Thymus (tissue), 11 donors: ENCODE data around the gene RAD18. TPM values are rescaled to one million over a fixed set of nuclear protein-coding genes. Genes with fewer than 3 reads are reported as not detected.

Experiments
- DNase-seq, 9 donors: peaks; one replicate each; pipeline ENCODE4 v3.0.0-alpha.2; 2013; ENCODE audit warnings: low spot score in 9 of 9, low read depth in 6 of 9, missing footprints in 1 of 9
- H3K27ac ChIP-seq, 2 donors: one replicate each; pipeline ENCODE4 v1.5.1; 2013; ENCODE audit warnings: control low read depth in 1 of 2, low read depth in 1 of 2, low read length in 1 of 2, mild to moderate bottlenecking in 1 of 2, moderate library complexity in 1 of 2
- H3K27me3 ChIP-seq, 2 donors: one replicate each; pipeline ENCODE4 v1.5.1; 2013; ENCODE audit warnings: low read length in 1 of 2; ENCODE audit not compliant: control insufficient read depth in 2 of 2, insufficient read depth in 1 of 2
- H3K36me3 ChIP-seq, 2 donors: one replicate each; pipeline ENCODE4 v1.5.1; 2013; ENCODE audit warnings: low read length in 1 of 2, mild to moderate bottlenecking in 1 of 2, moderate library complexity in 1 of 2; ENCODE audit not compliant: control insufficient read depth in 2 of 2, insufficient read depth in 2 of 2
- H3K4me1 ChIP-seq, 2 donors: one replicate each; pipeline ENCODE4 v1.5.1; 2013; ENCODE audit warnings: low read length in 2 of 2; ENCODE audit not compliant: control insufficient read depth in 2 of 2, insufficient read depth in 2 of 2
- H3K4me3 ChIP-seq, 2 donors: one replicate each; pipeline ENCODE4 v1.5.1; 2013; ENCODE audit warnings: low read length in 2 of 2, control low read depth in 1 of 2, mild to moderate bottlenecking in 1 of 2
- H3K9me3 ChIP-seq, 2 donors: one replicate each; pipeline ENCODE4 v1.5.1; 2013; ENCODE audit warnings: low read length in 1 of 2, mild to moderate bottlenecking in 1 of 2; ENCODE audit not compliant: control insufficient read depth in 2 of 2, insufficient read depth in 1 of 2
- WGBS: extraction: QIAGEN DNeasy Blood & Tissue Kit; methylation state at CpG from one replicate; pipeline ENCODE4 v1.1.7; 2013; 5-methylcytosine and 5-hydroxymethylcytosine counted together
- polyA plus RNA-seq: library from polyadenylated mRNA; stranded (reverse); fragments of 200-250 nt; gene quantifications from one replicate; pipeline ENCODE4 v1.2.3, GENCODE V29; 2013
- total RNA-seq: library from RNA; stranded (reverse); fragments of 120-200 nt; gene quantifications from one replicate; pipeline ENCODE4 v1.2.4, GENCODE V29; 2013
- donor health status: healthy.

Gene RAD18
- total and polyA plus RNA-seq, 2 donors = 4.0 to 14.5 TPM

GRCh38 chr3:8997151-8997550 is 33.9 kb upstream of the RAD18 start:
- Histone ChIP-seq H3K4me3 (no peak overlapping the region), H3K27ac (no peak overlapping the region)
- WGBS = 97% methylated on average over 3 of the region's 3 CpGs

DNA sequence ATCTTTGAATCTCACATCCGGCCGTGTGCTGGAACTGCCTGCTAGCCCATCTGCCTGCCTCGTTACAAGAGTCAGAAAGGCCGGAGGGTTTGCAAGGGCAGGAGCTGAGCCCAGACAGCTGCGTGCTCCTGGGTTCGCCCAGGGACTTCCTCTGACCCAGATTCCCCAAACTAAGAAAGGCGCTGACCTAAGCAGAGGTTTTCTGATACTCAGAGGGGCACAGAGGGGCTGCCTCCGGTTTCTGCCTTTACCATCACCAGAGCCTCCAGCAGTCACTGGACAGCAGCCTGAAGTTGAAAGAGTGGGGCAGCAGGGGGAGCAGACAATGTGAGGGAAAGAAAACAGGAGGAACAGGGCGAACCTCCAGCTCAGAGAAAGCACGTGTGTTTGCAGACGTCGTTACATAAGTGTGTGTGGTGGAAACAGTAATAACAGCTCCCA is 33.4 kb upstream of the RAD18 start:
- H3K27me3 ChIP-seq = no peaks in the 10 kb centered on the region
- no peaks in the 10 kb centered on the region for H3K9me3 ChIP-seq
- H3K27ac ChIP-seq = no peak overlapping the region
- no peaks in the 10 kb centered on the region for H3K36me3 ChIP-seq
- peaks cover 0 to 2% of the 10 kb centered on the region in 2 donors for H3K4me1 ChIP-seq
- WGBS = 93% methylated on average over 12 of the region's 12 CpGs
- no peak overlapping the region for H3K4me3 ChIP-seq
- no peak for DNase-seq

More at GRCh38 chr3:8997151-8997550, 33.9 kb upstream of the RAD18 start:
- no peaks in the 10 kb centered on the region for H3K9me3 ChIP-seq
- no peak for DNase-seq
- no peaks in the 10 kb centered on the region for H3K36me3 ChIP-seq
- H3K4me1 ChIP-seq = peaks cover 0 to 2% of the 10 kb centered on the region in 2 donors
- no peaks in the 10 kb centered on the region for H3K27me3 ChIP-seq

DNA sequence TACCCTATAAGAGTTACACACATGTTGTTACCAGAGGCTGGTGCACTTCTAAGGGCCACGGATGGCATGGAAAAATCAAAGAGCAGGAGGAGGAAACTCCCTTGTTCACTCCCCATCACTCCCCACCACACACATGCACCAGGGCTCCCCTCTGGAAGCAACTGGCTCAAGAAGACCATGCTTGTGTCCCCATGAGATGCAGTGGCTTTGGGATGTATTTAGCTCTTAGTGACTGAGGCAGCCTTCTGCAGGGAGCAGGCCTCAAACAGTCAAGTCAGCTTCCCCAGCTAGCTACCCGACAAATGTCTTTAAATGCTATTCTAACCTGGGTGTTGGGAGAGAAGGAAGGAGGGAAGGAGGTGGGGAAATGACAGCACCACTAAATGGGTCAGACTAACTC is 32.9 kb upstream of the RAD18 start:
- Histone ChIP-seq H3K9me3 (no peaks in the 10 kb centered on the region), H3K27me3 (no peaks in the 10 kb centered on the region), H3K4me3 (no peak overlapping the region), H3K4me1 (peaks cover 0 to 2% of the 10 kb centered on the region in 2 donors), H3K27ac (no peak overlapping the region), H3K36me3 (no peaks in the 10 kb centered on the region)
- no peak for DNase-seq
- 98% methylated on average over 2 of the region's 2 CpGs for WGBS

DNA sequence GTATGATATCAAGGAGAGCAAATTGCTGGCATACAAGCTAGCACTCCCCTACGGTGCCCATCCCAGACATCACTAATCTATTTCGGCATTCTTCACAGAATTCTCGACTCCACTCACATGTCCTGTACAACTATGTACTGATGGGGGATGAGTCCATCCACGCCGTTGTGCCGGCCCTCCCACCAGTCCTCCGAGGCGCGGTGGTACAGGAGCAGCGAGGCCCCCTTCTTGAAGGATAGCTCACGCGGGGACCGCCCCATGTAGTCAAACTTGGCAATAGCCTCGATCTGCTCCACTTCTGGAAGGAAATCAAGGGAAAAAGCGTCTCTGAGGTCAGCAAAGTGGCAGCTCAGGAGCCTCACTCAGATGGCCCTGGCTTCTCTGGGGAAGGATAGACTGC is 31.0 kb upstream of the RAD18 start:
- Histone ChIP-seq H3K27me3 (no peaks in the 10 kb centered on the region), H3K36me3 (no peaks in the 10 kb centered on the region), H3K27ac (no peak overlapping the region), H3K4me1 (peaks cover 0 to 2% of the 10 kb centered on the region in 2 donors), H3K4me3 (no peak overlapping the region), H3K9me3 (no peaks in the 10 kb centered on the region)
- 97% methylated on average over 15 of the region's 15 CpGs for WGBS
- no peak for DNase-seq

GRCh38 chr3:8993331-8993730 is 30.1 kb upstream of the RAD18 start:
- DNase-seq = no peak
- no peaks in the 10 kb centered on the region for H3K36me3 ChIP-seq
- H3K4me3 ChIP-seq = no peak overlapping the region
- H3K27me3 ChIP-seq = no peaks in the 10 kb centered on the region
- H3K27ac ChIP-seq = no peak overlapping the region
- no peaks in the 10 kb centered on the region for H3K9me3 ChIP-seq
- H3K4me1 ChIP-seq = peaks cover 0 to 2% of the 10 kb centered on the region in 2 donors
- WGBS = 96% methylated on average over 5 of the region's 5 CpGs

DNA sequence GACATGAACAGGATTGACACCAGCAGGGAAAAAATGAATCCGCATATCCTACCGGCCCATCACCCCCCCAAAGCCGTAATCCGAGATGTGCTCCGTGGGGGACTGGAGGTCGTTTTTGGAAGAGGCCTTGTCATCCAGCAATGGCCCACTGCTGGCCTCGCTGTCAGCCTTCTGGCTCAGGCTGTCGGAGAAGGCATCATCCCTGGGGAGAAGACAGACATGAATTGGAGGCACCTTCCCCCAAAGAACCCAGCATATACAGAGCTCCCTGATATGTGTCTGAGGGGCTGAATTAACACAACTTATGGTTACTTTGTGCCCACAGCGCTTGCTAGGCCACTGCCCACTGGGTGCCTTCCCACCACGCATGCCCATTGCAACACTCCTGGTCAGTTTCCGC is 29.6 kb upstream of the RAD18 start:
- whole genome bisulfite sequencing = 93% methylated on average over 11 of the region's 11 CpGs
- no peak for DNase-seq
- H3K4me3 ChIP-seq = no peak overlapping the region
- no peak overlapping the region for H3K27ac ChIP-seq
- no peaks in the 10 kb centered on the region for H3K9me3 ChIP-seq
- H3K4me1 ChIP-seq = peaks cover 0 to 2% of the 10 kb centered on the region in 2 donors
- H3K36me3 ChIP-seq = no peaks in the 10 kb centered on the region
- no peaks in the 10 kb centered on the region for H3K27me3 ChIP-seq

DNA sequence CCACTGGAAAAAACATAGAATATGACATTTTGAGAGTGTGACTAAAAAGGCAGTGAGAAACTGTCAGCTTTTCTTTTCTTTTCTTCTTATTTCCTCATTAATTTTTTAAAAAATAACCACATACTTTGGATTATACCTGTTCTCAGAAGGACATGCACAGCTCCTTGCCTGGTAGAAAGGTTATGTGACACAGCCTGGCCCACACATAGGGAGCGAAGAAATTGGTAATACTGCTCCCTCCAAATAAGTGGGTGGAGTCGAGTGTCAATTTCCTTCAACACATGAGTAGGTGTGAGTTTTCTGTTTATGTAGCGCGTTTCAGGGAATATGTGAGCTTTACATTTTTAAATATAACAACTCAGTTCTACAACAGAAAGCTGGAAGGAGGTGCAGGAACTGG is 28.9 kb upstream of the RAD18 start:
- H3K4me1 ChIP-seq = peaks cover 0 to 5% of the 10 kb centered on the region in 2 donors
- no peaks in the 10 kb centered on the region for H3K36me3 ChIP-seq
- 97% methylated on average over 4 of the region's 4 CpGs for WGBS
- DNase-seq = no peak
- no peaks in the 10 kb centered on the region for H3K9me3 ChIP-seq
- H3K27ac ChIP-seq = no peak overlapping the region
- no peak overlapping the region for H3K4me3 ChIP-seq
- H3K27me3 ChIP-seq = no peaks in the 10 kb centered on the region

DNA sequence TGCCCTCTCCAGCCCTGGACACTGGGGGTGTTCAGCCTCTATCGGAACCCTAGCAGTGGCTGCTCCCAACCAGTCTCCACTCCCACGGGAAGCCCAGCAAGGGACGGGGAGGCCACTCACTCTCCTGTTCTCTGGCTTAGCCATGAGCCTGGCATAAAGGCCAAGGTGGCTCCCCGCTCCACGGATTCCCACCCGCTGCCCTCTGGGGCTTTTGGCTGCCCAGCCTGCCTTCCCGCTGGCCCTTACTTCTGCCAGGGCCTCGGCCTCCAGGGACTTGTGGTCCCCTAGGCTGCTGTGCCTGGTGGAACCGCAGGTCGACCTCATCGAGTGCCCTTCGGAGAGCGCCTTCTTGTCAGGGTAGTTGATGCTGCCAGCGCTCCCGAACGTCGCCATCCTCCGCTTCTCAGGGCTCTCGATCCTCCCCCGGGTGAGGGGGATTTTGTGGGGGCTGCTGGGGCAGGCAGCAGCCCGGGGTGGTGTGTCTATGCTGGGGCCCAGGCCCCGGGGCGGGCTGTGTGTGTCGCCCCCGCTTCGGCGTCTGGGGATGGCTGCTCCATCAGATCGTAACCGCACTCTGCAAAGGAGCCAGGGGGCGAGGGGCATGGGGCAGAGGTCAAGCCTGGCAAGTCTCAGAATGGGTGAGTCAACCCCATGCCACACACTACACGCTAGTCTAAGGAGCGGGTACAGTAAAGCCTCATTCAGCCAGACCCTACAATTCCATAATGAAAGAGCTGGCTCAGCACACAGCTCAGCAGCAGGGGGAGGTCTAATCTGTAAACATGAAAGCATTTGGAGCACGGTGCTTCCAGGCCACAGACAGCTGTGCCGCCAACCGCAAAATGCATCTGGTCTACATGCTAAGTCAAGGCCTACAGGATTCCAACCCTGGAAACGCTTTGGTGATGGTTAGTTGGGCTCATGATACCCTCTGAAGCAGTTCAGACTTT is 27.3 kb upstream of the RAD18 start:
- DNase-seq = no peak
- Histone ChIP-seq H3K9me3 (no peaks in the 10 kb centered on the region), H3K4me1 (peaks cover 0 to 3% of the 10 kb centered on the region in 2 donors), H3K27me3 (no peaks in the 10 kb centered on the region), H3K36me3 (no peaks in the 10 kb centered on the region), H3K27ac (no peak overlapping the region), H3K4me3 (no peak overlapping the region)
- 97% methylated on average over 36 of the region's 36 CpGs for WGBS

- Histone ChIP-seq H3K27ac (no peak overlapping the region), H3K27me3 (no peaks in the 10 kb centered on the region), H3K4me1 (peaks cover 0 to 3% of the 10 kb centered on the region in 2 donors), H3K4me3 (no peak overlapping the region), H3K36me3 (no peaks in the 10 kb centered on the region), H3K9me3 (no peaks in the 10 kb centered on the region)
- DNase-seq = no peak
- WGBS = 94% methylated on average over 8 of the region's 8 CpGs
Measured at GRCh38 chr3:8988791-8989558, 25.7 kb upstream of the RAD18 start.
